Breast epithelium (tissue), 4 donors: ENCODE measurements around the gene CYTH3. TPM values are rescaled to one million over a fixed set of nuclear protein-coding genes. Genes with fewer than 3 reads are reported as not detected.

ENCODE experiments used
- DNase-seq, 2 donors: peaks; one replicate each; pipeline ENCODE4 v3.0.0-alpha.2; 2019; ENCODE audit warnings: low spot score in 2 of 2
- H3K27ac ChIP-seq, 2 donors: fragments of 200-600 bp; sonication (generic) in 1 of 2; one replicate each; pipeline ENCODE4 v1.5.1; 2016 to 2019; ENCODE audit warnings: mild to moderate bottlenecking in 1 of 2
- H3K27me3 ChIP-seq, 2 donors: fragments of 200-600 bp; sonication (generic) in 1 of 2; one replicate each; pipeline versions ENCODE4 v1.5.1 to v1.6.0; 2017 to 2019; ENCODE audit warnings: control low read depth in 1 of 2, mild to moderate bottlenecking in 1 of 2
- H3K36me3 ChIP-seq: fragments of 200-600 bp; one replicate; pipeline ENCODE4 v1.5.1; 2019
- H3K4me1 ChIP-seq, 2 donors: fragments of 200-600 bp; sonication (generic); one replicate each; pipeline ENCODE4 v1.5.1; 2016 to 2019; ENCODE audit warnings: control low read depth in 1 of 2
- H3K4me3 ChIP-seq, 3 donors: fragments of 200-600 bp; sonication (generic); 1 replicate in 2 of 3; 2 replicates in 1 of 3; pipeline ENCODE4 v1.5.1; 2016 to 2019; ENCODE audit warnings: mild to moderate bottlenecking in 3 of 3, moderate library complexity in 2 of 3
- H3K9me3 ChIP-seq, 2 donors: fragments of 200-600 bp; sonication (generic) in 1 of 2; one replicate each; pipeline ENCODE4 v1.5.1; 2016 to 2019; ENCODE audit warnings: control low read depth in 1 of 2
- CTCF ChIP-seq, 3 donors: fragments of 450-650 bp; IDR thresholded peaks; one replicate each; pipeline ENCODE4 v1.5.1; 2016 to 2017; ENCODE audit warnings: antibody characterized with exemption in 3 of 3, mild to moderate bottlenecking in 3 of 3, moderate library complexity in 3 of 3
- POLR2A ChIP-seq: fragments of 450-650 bp; IDR thresholded peaks from one replicate; pipeline ENCODE4 v1.6.1; 2016; ENCODE audit warnings: antibody characterized with exemption, mild to moderate bottlenecking, moderate library complexity
- POLR2AphosphoS5 ChIP-seq, 3 donors: sonication (generic); formaldehyde crosslinking; IDR thresholded peaks; one replicate each; pipeline ENCODE4 v1.6.1; 2017; ENCODE audit warnings: antibody characterized with exemption in 3 of 3
- intact Hi-C: fragments of 100-400 bp; cut with DNase I; formaldehyde crosslinking; loops from one replicate; pipeline ENCODE4 v1.15.1; 2023; ENCODE audit warnings: low total_unique reads
- total RNA-seq, 3 donors: library from RNA; depleted of rRNA; stranded (reverse); fragments of >200 nt; gene quantifications; one replicate each; pipeline ENCODE4 v1.1.0, GENCODE V29; 2016

CYTH3 gene
- total RNA-seq, 3 donors from 2014 or later, result 23.6 to 46.4 (median 33.4) TPM

- H3K36me3 ChIP-seq, result peaks cover 7% of the 10 kb centered on the region
- no peak overlapping the region for H3K4me3 ChIP-seq
- intact Hi-C loops, result loop anchor here (10.0 kb wide), 1 partner anchor 155 kb away; no protein-coding TSS in a partner anchor
Measured at GRCh38 chr7:6160191-6160623, 112.2 kb downstream of the CYTH3 start.

GRCh38 chr7:6159524-6160031, 112.8 kb downstream of the CYTH3 start:
- no peaks in the 10 kb centered on the region for H3K9me3 ChIP-seq

More at GRCh38 chr7:6160191-6160623, 112.2 kb downstream of the CYTH3 start:
- H3K27ac ChIP-seq, result peak overlapping the region; percentile 17 to 70
- no peaks in the 10 kb centered on the region for H3K9me3 ChIP-seq
- no peaks in the 10 kb centered on the region for H3K27me3 ChIP-seq
- TF ChIP-seq POLR2AphosphoS5 (IDR thresholded peaks at IDR 0.05) (peak in 1 of 3 donors; percentile 38), POLR2A (no peak), CTCF (IDR thresholded peaks at IDR 0.05) (peak in 2 of 3 donors; percentile 41 to 60)
- H3K4me1 ChIP-seq, result no peaks in the 10 kb centered on the region
- DNase-seq, result peak in 1 of 2 donors; percentile 21

GRCh38 chr7:6159097-6159483, 113.3 kb downstream of the CYTH3 start:
- TF ChIP-seq CTCF (IDR thresholded peaks at IDR 0.05) (no peak), POLR2AphosphoS5 (IDR thresholded peaks at IDR 0.05) (no peak), POLR2A (no peak)
- DNase-seq, result no peak
- no peaks in the 10 kb centered on the region for H3K27me3 ChIP-seq
- H3K9me3 ChIP-seq, result no peaks in the 10 kb centered on the region
- H3K27ac ChIP-seq, result no peak overlapping the region
- no peak overlapping the region for H3K4me3 ChIP-seq
- no peaks in the 10 kb centered on the region for H3K4me1 ChIP-seq
- intact Hi-C loops, result no loop called here
- H3K36me3 ChIP-seq, result peaks cover 8% of the 10 kb centered on the region

More at GRCh38 chr7:6159524-6160031, 112.8 kb downstream of the CYTH3 start:
- intact Hi-C loops, result loop anchor here (10.0 kb wide), 1 partner anchor 155 kb away; no protein-coding TSS in a partner anchor
- TF ChIP-seq POLR2A (no peak), POLR2AphosphoS5 (IDR thresholded peaks at IDR 0.05) (no peak), CTCF (IDR thresholded peaks at IDR 0.05) (no peak)
- Histone ChIP-seq H3K36me3 (peaks cover 5% of the 10 kb centered on the region), H3K27ac (peak overlapping the region; percentile 17 to 70), H3K4me3 (no peak overlapping the region), H3K4me1 (no peaks in the 10 kb centered on the region), H3K27me3 (no peaks in the 10 kb centered on the region)
- DNase-seq, result no peak

GRCh38 chr7:6158424-6159096, 113.9 kb downstream of the CYTH3 start:
- Histone ChIP-seq H3K27me3 (no peaks in the 10 kb centered on the region), H3K36me3 (peaks cover 13% of the 10 kb centered on the region), H3K27ac (no peak overlapping the region), H3K9me3 (no peaks in the 10 kb centered on the region), H3K4me1 (no peaks in the 10 kb centered on the region), H3K4me3 (no peak overlapping the region)
- TF ChIP-seq CTCF (IDR thresholded peaks at IDR 0.05) (no peak), POLR2A (no peak), POLR2AphosphoS5 (IDR thresholded peaks at IDR 0.05) (no peak)
- DNase-seq, result no peak
- intact Hi-C loops, result no loop called here
